Activated naive CD8-positive, alpha-beta T cell treated with anti-CD3 and anti-CD28 coated beads for 36 hours (primary cell): Measurements from ENCODE around the gene ACBD4. TPM values are rescaled to one million over a fixed set of nuclear protein-coding genes. Genes with fewer than 3 reads are reported as not detected.

ENCODE experiments used
- total RNA-seq, 2 experiments: library from RNA; stranded (reverse); gene quantifications; one replicate each; pipeline ENCODE4 v1.2.3, GENCODE V29; 2021

Gene ACBD4
- total RNA-seq, 2 experiments from 2014 or later: 8.6 to 8.9 TPM

Other genes starting within 250 kb of the ACBD4 start
- gene EFTUD2, start 236.2 kb upstream of the ACBD4 start, total RNA-seq: 100 to 1,000 TPM; 258 TPM
- gene GFAP, start 220.2 kb upstream of the ACBD4 start, total RNA-seq: not detected
- 10 to 100 TPM; 36.7 to 37.1 TPM for gene KIF18B, start 187.9 kb upstream of the ACBD4 start, total RNA-seq
- gene C1QL1, start 167.4 kb upstream of the ACBD4 start, total RNA-seq: not detected
- gene DCAKD, start 84.1 kb upstream of the ACBD4 start, total RNA-seq: 10 to 100 TPM; 29.0 to 31.4 TPM
- 100 to 1,000 TPM; 168 to 170 TPM for gene NMT1, start 74.4 kb upstream of the ACBD4 start, total RNA-seq
- gene PLCD3, start 3.2 kb upstream of the ACBD4 start, total RNA-seq: 1 to 10 TPM; 2.7 to 3.8 TPM
- 10 to 100 TPM; 36.0 to 36.5 TPM for gene HEXIM1, start 12.8 kb downstream of the ACBD4 start, total RNA-seq
- gene HEXIM2, start 26.2 kb downstream of the ACBD4 start, total RNA-seq: 1 to 10 TPM; 4.8 to 5.6 TPM
- gene FMNL1, start 86.2 kb downstream of the ACBD4 start, total RNA-seq: 100 to 1,000 TPM; 215 to 219 TPM
- under 1 TPM; 0.62 to 0.68 TPM for gene SPATA32, start 126.4 kb downstream of the ACBD4 start, total RNA-seq
- 10 to 100 TPM; 27.1 to 28.3 TPM for gene MAP3K14, start 181.3 kb downstream of the ACBD4 start, total RNA-seq